ENCODE data around the gene ARHGEF19. TPM values are rescaled to one million over a fixed set of nuclear protein-coding genes. Genes with fewer than 3 reads are reported as not detected.

The ARHGEF19 gene
- total RNA-seq, 1 experiment from 2014 or later, result 38.5 TPM

- Histone ChIP-seq H3F3A (ENCODE audit: insufficient read depth, low read depth) (peaks cover 8% of the 10 kb centered on the region; the same call in 1 of the 2 replicates), H3K4me1 (replicated peaks; ENCODE audit: insufficient read depth) (peaks cover 18% of the 10 kb centered on the region), H3K36me3 (ENCODE audit: low read depth) (no peaks in the 10 kb centered on the region; the same call in 1 of the 2 replicates), H4K20me1 (ENCODE audit: insufficient read depth) (no peaks in the 10 kb centered on the region), H3K27ac (no peak overlapping the region), H3K4me2 (no peak overlapping the region), H3K79me2 (ENCODE audit: low read depth) (no peaks in the 10 kb centered on the region), H3K9me3 (ENCODE audit: insufficient read depth, low read depth) (no peaks in the 10 kb centered on the region), H3K27me3 (ENCODE audit: insufficient read depth, low read depth) (no peaks in the 10 kb centered on the region), H2AFZ (no peak overlapping the region), H3K4me3 (no peak overlapping the region), H3K9me2 (ENCODE audit: insufficient read depth) (no peaks in the 10 kb centered on the region)
- intact Hi-C loops (cut with micrococcal nuclease; ENCODE audit: unreplicated experiment), result no loop called here
- POLR2A ChIA-PET (ENCODE audit: unreplicated experiment), result no interaction called here
- CTCF ChIA-PET, result no interaction called here
- BruUV-seq (replicated peaks), result no TSS peak
- TF ChIP-seq CTCF (conservative IDR thresholded peaks at IDR 0.05), result no peak
- no peak for TF ChIP-seq EZH2 (IDR thresholded peaks at IDR 0.05; ENCODE audit: low read depth)
- DNase-seq, result no peak
Measured at GRCh38 chr1:16251381-16251780, 38.9 kb upstream of the ARHGEF19 start.

GRCh38 chr1:16250524-16251251 is 38.2 kb upstream of the ARHGEF19 start:
- no peak for TF ChIP-seq EZH2 (IDR thresholded peaks at IDR 0.05; ENCODE audit: low read depth)
- no peak overlapping the region for H3K4me3 ChIP-seq
- H4K20me1 ChIP-seq (ENCODE audit: insufficient read depth), result no peaks in the 10 kb centered on the region
- peaks cover 18% of the 10 kb centered on the region for H3K4me1 ChIP-seq (replicated peaks; ENCODE audit: insufficient read depth)
- peaks cover 8% of the 10 kb centered on the region; the same call in 1 of the 2 replicates for H3F3A ChIP-seq (ENCODE audit: insufficient read depth, low read depth)
- H3K79me2 ChIP-seq (ENCODE audit: low read depth), result no peaks in the 10 kb centered on the region
- no peak overlapping the region for H3K27ac ChIP-seq
- DNase-seq, result no peak
- ChIA-PET CTCF (no interaction called here), POLR2A (ENCODE audit: unreplicated experiment) (no interaction called here)
- no TSS peak for BruUV-seq (replicated peaks)
- no peak overlapping the region for H3K4me2 ChIP-seq
- no peak overlapping the region for H2AFZ ChIP-seq
- H3K36me3 ChIP-seq (ENCODE audit: low read depth), result no peaks in the 10 kb centered on the region; the same call in 1 of the 2 replicates
- H3K9me2 ChIP-seq (ENCODE audit: insufficient read depth), result no peaks in the 10 kb centered on the region
- H3K27me3 ChIP-seq (ENCODE audit: insufficient read depth, low read depth), result no peaks in the 10 kb centered on the region
- no peaks in the 10 kb centered on the region for H3K9me3 ChIP-seq (ENCODE audit: insufficient read depth, low read depth)
- intact Hi-C loops (cut with micrococcal nuclease; ENCODE audit: unreplicated experiment), result no loop called here

- BruUV-seq (replicated peaks), result no TSS peak
- Histone ChIP-seq H3K27ac (no peak overlapping the region), H3K9me2 (ENCODE audit: insufficient read depth) (no peaks in the 10 kb centered on the region), H3K4me3 (no peak overlapping the region), H2AFZ (no peak overlapping the region), H3K36me3 (ENCODE audit: low read depth) (no peaks in the 10 kb centered on the region; the same call in 1 of the 2 replicates), H3K79me2 (ENCODE audit: low read depth) (no peaks in the 10 kb centered on the region), H4K20me1 (ENCODE audit: insufficient read depth) (no peaks in the 10 kb centered on the region), H3K27me3 (ENCODE audit: insufficient read depth, low read depth) (no peaks in the 10 kb centered on the region), H3F3A (ENCODE audit: insufficient read depth, low read depth) (peaks cover 8% of the 10 kb centered on the region; the same call in 1 of the 2 replicates), H3K4me1 (replicated peaks; ENCODE audit: insufficient read depth) (peaks cover 18% of the 10 kb centered on the region), H3K4me2 (no peak overlapping the region), H3K9me3 (ENCODE audit: insufficient read depth, low read depth) (no peaks in the 10 kb centered on the region)
- no peak for TF ChIP-seq CTCF (conservative IDR thresholded peaks at IDR 0.05)
- no peak for TF ChIP-seq EZH2 (IDR thresholded peaks at IDR 0.05; ENCODE audit: low read depth)
- intact Hi-C loops (cut with micrococcal nuclease; ENCODE audit: unreplicated experiment), result loop anchor here (5.0 kb wide), 1 partner anchor 113 kb away; no protein-coding TSS in a partner anchor
- DNase-seq, result no peak
- CTCF ChIA-PET, result no interaction called here
- POLR2A ChIA-PET (ENCODE audit: unreplicated experiment), result interaction anchor here (0.7 kb wide), 1 partner anchor 212 kb away, joined by 5 read pairs; no protein-coding TSS in a partner anchor
Measured at GRCh38 chr1:16249596-16250241, 37.3 kb upstream of the ARHGEF19 start.
